ENCODE measurements around the gene NR2F1-AS1.

- no peak for TF ChIP-seq POLR2AphosphoS5 (IDR thresholded peaks at IDR 0.05; ENCODE audit: low read depth, low read length)
- no peak for TF ChIP-seq TAF1 (IDR thresholded peaks at IDR 0.05; ENCODE audit: borderline replicate concordance, insufficient read depth, low read length)
- no peak for TF ChIP-seq REST (IDR thresholded peaks at IDR 0.05; ENCODE audit: insufficient read depth in 1 of 2, low read depth in 2 of 2, low read length in 2 of 2)
These were observed 171.3 kb downstream of the NR2F1-AS1 start for GRCh38 chr5:93409691-93410090.
